Mucosa of rectum (tissue), 2 donors: Measurements from ENCODE around the gene PDE4D.

Experiments used
- H3K27ac ChIP-seq, 2 donors: one replicate each; pipeline ENCODE4 v1.7.0; 2013; ENCODE audit warnings: inconsistent platforms in 2 of 2, low read depth in 2 of 2, low read length in 2 of 2
- H3K27me3 ChIP-seq, 2 donors: one replicate each; pipeline ENCODE4 v1.7.0; 2013; ENCODE audit warnings: low read length in 2 of 2; ENCODE audit not compliant: control insufficient read depth in 2 of 2, insufficient read depth in 2 of 2
- H3K36me3 ChIP-seq, 2 donors: one replicate each; pipeline ENCODE4 v1.7.0; 2013; ENCODE audit warnings: low read length in 2 of 2; ENCODE audit not compliant: control insufficient read depth in 2 of 2, insufficient read depth in 2 of 2
- H3K4me1 ChIP-seq, 2 donors: one replicate each; pipeline ENCODE4 v1.7.0; 2013; ENCODE audit warnings: low read length in 2 of 2, mild to moderate bottlenecking in 1 of 2; ENCODE audit not compliant: control insufficient read depth in 2 of 2, insufficient read depth in 2 of 2
- H3K4me3 ChIP-seq, 2 donors: one replicate each; pipeline ENCODE4 v1.7.0; 2013; ENCODE audit warnings: low read length in 2 of 2
- H3K9ac ChIP-seq, 2 donors: one replicate each; pipeline ENCODE4 v1.7.0; 2013; ENCODE audit warnings: low read length in 2 of 2, low read depth in 1 of 2, mild to moderate bottlenecking in 1 of 2
- H3K9me3 ChIP-seq, 2 donors: one replicate each; pipeline ENCODE4 v1.7.0; 2013; ENCODE audit warnings: low read length in 2 of 2; ENCODE audit not compliant: control insufficient read depth in 2 of 2
- donor health status: healthy.
- donor health status: Normal muscosa, but diverticular disease.

PDE4D gene

GRCh38 chr5:58930520-58930919 lies 963.0 kb downstream of the PDE4D start:
- H3K36me3 ChIP-seq = no peaks in the 10 kb centered on the region
- no peak overlapping the region for H3K4me3 ChIP-seq
- no peaks in the 10 kb centered on the region for H3K9me3 ChIP-seq
- no peaks in the 10 kb centered on the region for H3K4me1 ChIP-seq
- H3K27ac ChIP-seq = no peak overlapping the region
- no peaks in the 10 kb centered on the region for H3K27me3 ChIP-seq
- no peak overlapping the region for H3K9ac ChIP-seq

DNA sequence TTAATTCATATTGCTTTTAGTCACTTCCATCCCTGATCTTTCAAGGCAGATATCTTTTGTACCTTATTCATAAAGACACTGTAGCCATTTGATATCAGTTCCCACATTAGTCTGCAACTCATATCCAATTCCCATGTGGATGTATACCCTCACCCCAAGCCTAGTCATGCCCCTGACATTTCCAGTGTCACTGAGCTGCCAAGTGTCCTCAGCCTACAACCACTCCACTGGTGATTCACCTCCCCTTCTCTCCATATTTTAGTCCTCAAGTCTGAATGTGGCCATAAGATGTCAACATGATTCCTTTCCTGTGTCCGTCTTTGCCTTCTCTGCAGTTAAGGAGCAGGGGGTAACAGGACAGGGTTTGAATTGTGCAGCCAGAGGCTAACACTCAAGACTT lies 963.8 kb downstream of the PDE4D start:
- H3K9ac ChIP-seq = no peak overlapping the region
- H3K4me3 ChIP-seq = no peak overlapping the region
- no peaks in the 10 kb centered on the region for H3K36me3 ChIP-seq
- no peaks in the 10 kb centered on the region for H3K4me1 ChIP-seq
- H3K27ac ChIP-seq = no peak overlapping the region
- no peaks in the 10 kb centered on the region for H3K9me3 ChIP-seq
- H3K27me3 ChIP-seq = no peaks in the 10 kb centered on the region

DNA sequence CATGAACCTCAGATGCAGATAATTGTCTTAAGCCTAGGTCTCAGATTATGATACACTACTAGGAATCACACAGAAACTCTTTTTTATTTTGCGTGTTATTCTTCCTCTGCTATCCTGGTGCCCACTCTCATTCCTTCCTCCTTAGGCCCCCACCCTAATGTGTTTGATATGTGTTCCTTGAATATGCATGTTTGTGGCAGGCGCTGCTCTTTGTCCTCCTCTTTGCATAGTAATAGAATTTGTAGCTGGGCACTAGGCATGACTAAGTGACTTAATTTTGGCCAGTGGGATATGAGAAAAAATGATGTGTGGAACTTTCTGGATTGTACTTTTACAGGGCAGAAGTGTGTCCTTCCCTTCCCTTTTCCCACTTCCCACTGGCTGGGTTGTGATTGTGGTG lies 965.6 kb downstream of the PDE4D start:
- H3K9me3 ChIP-seq = no peaks in the 10 kb centered on the region
- H3K4me3 ChIP-seq = no peak overlapping the region
- H3K4me1 ChIP-seq = peaks cover 0 to 1% of the 10 kb centered on the region in 2 donors
- H3K27me3 ChIP-seq = no peaks in the 10 kb centered on the region
- no peak overlapping the region for H3K27ac ChIP-seq
- no peak overlapping the region for H3K9ac ChIP-seq
- H3K36me3 ChIP-seq = no peaks in the 10 kb centered on the region

DNA sequence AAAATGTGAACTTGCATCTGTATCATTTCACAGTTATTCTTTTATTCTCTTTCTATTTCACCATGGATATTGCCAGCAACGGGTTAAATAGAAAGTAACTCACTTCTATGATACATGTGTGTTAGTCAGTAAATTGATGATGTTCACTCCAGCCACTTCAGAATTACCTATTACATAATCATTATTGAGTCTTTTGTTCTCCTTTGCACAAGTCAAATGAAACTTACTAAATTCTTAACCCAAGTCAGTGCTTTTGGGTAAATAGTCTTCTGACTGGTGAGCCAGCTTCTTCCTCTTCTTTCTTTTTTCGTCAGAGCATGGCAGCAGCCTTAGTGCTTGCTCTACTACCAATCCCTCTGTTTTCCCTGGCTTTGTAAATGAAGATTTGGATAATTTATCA lies 966.3 kb downstream of the PDE4D start:
- H3K36me3 ChIP-seq = no peaks in the 10 kb centered on the region
- H3K4me3 ChIP-seq = no peak overlapping the region
- peaks cover 0 to 9% of the 10 kb centered on the region in 2 donors for H3K4me1 ChIP-seq
- H3K27me3 ChIP-seq = no peaks in the 10 kb centered on the region
- no peak overlapping the region for H3K9ac ChIP-seq
- no peaks in the 10 kb centered on the region for H3K9me3 ChIP-seq
- H3K27ac ChIP-seq = no peak overlapping the region

GRCh38 chr5:58926541-58926935 lies 967.0 kb downstream of the PDE4D start:
- H3K27ac ChIP-seq = no peak overlapping the region
- H3K4me1 ChIP-seq = peaks cover 0 to 10% of the 10 kb centered on the region in 2 donors

GRCh38 chr5:58925627-58926540 lies 967.6 kb downstream of the PDE4D start:
- Histone ChIP-seq H3K36me3 (no peaks in the 10 kb centered on the region), H3K4me3 (no peak overlapping the region), H3K4me1 (peaks cover 0 to 10% of the 10 kb centered on the region in 2 donors), H3K9ac (no peak overlapping the region), H3K9me3 (no peaks in the 10 kb centered on the region), H3K27ac (no peak overlapping the region), H3K27me3 (no peaks in the 10 kb centered on the region)

More at GRCh38 chr5:58926541-58926935, 967.0 kb downstream of the PDE4D start:
- Histone ChIP-seq H3K9me3 (no peaks in the 10 kb centered on the region), H3K36me3 (no peaks in the 10 kb centered on the region), H3K27me3 (no peaks in the 10 kb centered on the region), H3K4me3 (no peak overlapping the region), H3K9ac (no peak overlapping the region)

GRCh38 chr5:58924306-58924705 lies 969.2 kb downstream of the PDE4D start:
- no peak overlapping the region for H3K4me3 ChIP-seq
- peaks cover 0 to 10% of the 10 kb centered on the region in 2 donors for H3K4me1 ChIP-seq
- H3K27ac ChIP-seq = no peak overlapping the region
- H3K9me3 ChIP-seq = no peaks in the 10 kb centered on the region
- H3K9ac ChIP-seq = no peak overlapping the region
- no peaks in the 10 kb centered on the region for H3K36me3 ChIP-seq
- H3K27me3 ChIP-seq = no peaks in the 10 kb centered on the region

GRCh38 chr5:58923355-58923754 lies 970.2 kb downstream of the PDE4D start:
- Histone ChIP-seq H3K36me3 (no peaks in the 10 kb centered on the region), H3K27me3 (no peaks in the 10 kb centered on the region), H3K9ac (no peak overlapping the region), H3K4me1 (peaks cover 0 to 11% of the 10 kb centered on the region in 2 donors), H3K4me3 (no peak overlapping the region), H3K27ac (no peak overlapping the region), H3K9me3 (no peaks in the 10 kb centered on the region)

GRCh38 chr5:58922461-58923171 lies 970.9 kb downstream of the PDE4D start:
- H3K27ac ChIP-seq = peak overlapping the region; percentile 63 to 80
- no peaks in the 10 kb centered on the region for H3K27me3 ChIP-seq
- H3K36me3 ChIP-seq = no peaks in the 10 kb centered on the region
- peaks cover 0 to 16% of the 10 kb centered on the region in 2 donors for H3K4me1 ChIP-seq
- H3K9ac ChIP-seq = peak overlapping the region in 1 of 2 donors; percentile 45
- H3K9me3 ChIP-seq = no peaks in the 10 kb centered on the region
- peak overlapping the region in 1 of 2 donors; percentile 32 for H3K4me3 ChIP-seq

GRCh38 chr5:58921159-58921558 lies 972.4 kb downstream of the PDE4D start:
- Histone ChIP-seq H3K9me3 (no peaks in the 10 kb centered on the region), H3K27ac (no peak overlapping the region), H3K36me3 (no peaks in the 10 kb centered on the region), H3K9ac (no peak overlapping the region), H3K4me1 (peaks cover 0 to 16% of the 10 kb centered on the region in 2 donors), H3K27me3 (no peaks in the 10 kb centered on the region), H3K4me3 (no peak overlapping the region)
